ENCODE data around the gene CCNG2.

- TF ChIP-seq CTCF (IDR thresholded peaks at IDR 0.05 in 8 of 11, conservative IDR thresholded peaks at IDR 0.05 in 3 of 11) (no peak), POLR2A (IDR thresholded peaks at IDR 0.05) (no peak)
These were observed 29.0 kb upstream of the CCNG2 start for GRCh38 chr4:77127837-77128621.
